Trophoblast cell (in vitro differentiated cells and primary cell): ENCODE data around the gene DDX19B.

Experiments
- DNase-seq, 2 donors: peaks; one replicate each; pipeline ENCODE4 v3.0.0-alpha.2; 2016
- H2AFZ ChIP-seq: 2 replicates; pipeline ENCODE4 v1.6.1; 2013; ENCODE audit warnings: low read length, moderate library complexity, mild to moderate bottlenecking; ENCODE audit not compliant: insufficient read depth, poor library complexity
- H2AK5ac ChIP-seq: 2 replicates; pipeline ENCODE4 v1.6.1; 2013; ENCODE audit warnings: mild to moderate bottlenecking, low read length
- H2BK120ac ChIP-seq: 2 replicates; pipeline ENCODE4 v1.6.1; 2013; ENCODE audit warnings: low read length, mild to moderate bottlenecking, moderate library complexity; ENCODE audit not compliant: insufficient read depth, poor library complexity
- H2BK12ac ChIP-seq: 2 replicates; pipeline ENCODE4 v1.6.1; 2013; ENCODE audit warnings: mild to moderate bottlenecking, low read length, moderate library complexity
- H2BK5ac ChIP-seq: 2 replicates; pipeline ENCODE4 v1.6.1; 2013; ENCODE audit warnings: low read length, low read depth, moderate library complexity, mild to moderate bottlenecking; ENCODE audit not compliant: poor library complexity
- H3K14ac ChIP-seq: 2 replicates; pipeline ENCODE4 v1.6.1; 2013; ENCODE audit warnings: mild to moderate bottlenecking, low read length
- H3K18ac ChIP-seq: 2 replicates; pipeline ENCODE4 v1.6.1; 2013; ENCODE audit warnings: mild to moderate bottlenecking, low read length
- H3K23ac ChIP-seq: 2 replicates; pipeline ENCODE4 v1.6.1; 2013; ENCODE audit warnings: low read length
- H3K27ac ChIP-seq: 2 replicates; pipeline ENCODE4 v1.5.1; 2013; ENCODE audit warnings: low read depth, mild to moderate bottlenecking, inconsistent platforms, low read length, moderate library complexity
- H3K27me3 ChIP-seq: 2 replicates; pipeline ENCODE4 v1.6.1; 2013; ENCODE audit warnings: inconsistent platforms, mild to moderate bottlenecking, low read length, moderate library complexity; ENCODE audit not compliant: insufficient read depth
- H3K36me3 ChIP-seq, 2 experiments: 1 replicate in 1 of 2; 2 replicates in 1 of 2; pipeline ENCODE4 v1.6.1; 2013; ENCODE audit warnings: low read length in 2 of 2, mild to moderate bottlenecking in 2 of 2, moderate library complexity in 1 of 2; ENCODE audit not compliant: insufficient read depth in 2 of 2, control insufficient read depth in 1 of 2
- H3K4ac ChIP-seq: 2 replicates; pipeline ENCODE4 v1.6.1; 2013; ENCODE audit warnings: low read depth, mild to moderate bottlenecking, low read length, moderate library complexity
- H3K4me1 ChIP-seq, 2 experiments: 1 replicate in 1 of 2; 2 replicates in 1 of 2; pipeline ENCODE4 v1.6.1; 2013; ENCODE audit warnings: low read length in 2 of 2, mild to moderate bottlenecking in 2 of 2, moderate library complexity in 1 of 2; ENCODE audit not compliant: insufficient read depth in 2 of 2, control insufficient read depth in 1 of 2
- H3K4me2 ChIP-seq: 2 replicates; pipeline ENCODE4 v1.6.1; 2013; ENCODE audit warnings: inconsistent platforms, mild to moderate bottlenecking, low read length, moderate library complexity
- H3K4me3 ChIP-seq: 2 replicates; pipeline ENCODE4 v1.5.1; 2013; ENCODE audit warnings: mild to moderate bottlenecking, low read depth, low read length, inconsistent platforms
- H3K79me1 ChIP-seq: one replicate; pipeline ENCODE4 v1.6.1; 2013; ENCODE audit warnings: low read length
- H3K79me2 ChIP-seq: 2 replicates; pipeline ENCODE4 v1.6.1; 2013; ENCODE audit warnings: low read length, mild to moderate bottlenecking; ENCODE audit not compliant: control insufficient read depth, insufficient read depth, poor library complexity
- H3K9ac ChIP-seq: 2 replicates; pipeline ENCODE4 v1.6.1; 2013; ENCODE audit warnings: mild to moderate bottlenecking, low read length
- H3K9me3 ChIP-seq: 2 replicates; pipeline ENCODE4 v1.6.1; 2013; ENCODE audit warnings: low read depth, mild to moderate bottlenecking, control low read depth, inconsistent platforms, low read length; ENCODE audit not compliant: insufficient read depth
- H4K12ac ChIP-seq: 2 replicates; pipeline ENCODE4 v1.6.1; 2013; ENCODE audit warnings: low read depth, mild to moderate bottlenecking, low read length, moderate library complexity
- H4K8ac ChIP-seq: 2 replicates; pipeline ENCODE4 v1.6.1; 2013; ENCODE audit warnings: low read depth, mild to moderate bottlenecking, low read length, moderate library complexity
- H4K91ac ChIP-seq: one replicate; pipeline ENCODE4 v1.6.1; 2013; ENCODE audit warnings: low read depth, mild to moderate bottlenecking, low read length, moderate library complexity
- WGBS: extraction: QIAGEN DNeasy Blood & Tissue Kit; methylation state at CpG from one replicate; pipeline ENCODE4 v1.1.7; 2013; ENCODE audit warnings: missing lambda C conversion rate; ENCODE audit not compliant: insufficient read length, insufficient coverage; ENCODE audit errors: extremely low coverage; 5-methylcytosine and 5-hydroxymethylcytosine counted together

The DDX19B gene

DNA sequence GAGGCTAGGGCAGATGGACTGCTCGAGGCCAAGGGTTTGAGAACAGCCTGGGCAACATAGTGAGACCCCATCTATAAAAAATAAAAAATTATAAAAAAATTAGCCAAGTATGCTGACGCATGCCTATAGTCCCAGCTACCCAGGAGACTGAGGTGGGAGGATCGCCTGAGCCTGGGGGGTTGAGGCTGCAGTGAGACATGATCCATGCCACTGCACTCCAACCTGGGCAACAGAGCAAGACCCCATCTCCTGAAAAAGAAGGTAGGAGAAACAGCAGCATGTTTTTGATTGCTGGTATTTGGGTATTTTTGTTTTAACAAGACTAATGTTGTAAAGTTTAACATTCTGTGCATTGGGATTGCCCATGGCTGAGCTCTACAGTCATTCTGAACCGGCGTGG is 38.8 kb downstream of the DDX19B start:
- Histone ChIP-seq H3K9me3 (no peaks in the 10 kb centered on the region), H2AK5ac (no peak overlapping the region), H2AFZ (no peak overlapping the region)

DNA sequence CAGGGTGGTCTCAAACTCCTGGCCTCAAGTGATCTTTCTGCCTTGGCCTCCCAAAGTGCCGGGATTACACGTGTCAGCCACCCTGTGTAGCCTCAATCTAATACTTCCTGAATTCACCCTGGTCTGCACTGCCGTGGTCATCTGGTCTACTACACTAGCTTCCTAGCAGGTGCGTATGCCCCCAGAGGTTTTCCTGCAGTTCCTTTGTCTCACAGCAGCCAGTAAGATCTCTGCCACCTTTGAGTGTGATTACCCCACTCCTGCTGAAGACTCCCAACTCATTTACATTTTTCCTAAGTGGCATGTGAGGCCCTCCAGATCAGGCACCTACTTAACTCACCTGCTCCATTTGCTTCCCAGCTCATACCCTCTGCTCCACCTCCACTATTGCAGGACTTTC is 42.6 kb downstream of the DDX19B start:
- Histone ChIP-seq H3K18ac (no peak overlapping the region), H3K27me3 (no peaks in the 10 kb centered on the region), H2BK120ac (no peak overlapping the region), H2AK5ac (no peak overlapping the region), H3K9ac (no peak overlapping the region), H3K4me1 (peaks cover 0 to 3% of the 10 kb centered on the region in 2 experiments), H3K14ac (no peak overlapping the region), H4K91ac (no peak overlapping the region), H3K36me3 (no peaks in the 10 kb centered on the region), H3K23ac (no peak overlapping the region), H2AFZ (no peak overlapping the region), H4K12ac (no peak overlapping the region), H2BK5ac (no peak overlapping the region), H3K79me1 (no peaks in the 10 kb centered on the region), H3K4me2 (no peak overlapping the region), H3K27ac (no peak overlapping the region), H3K4me3 (no peak overlapping the region), H2BK12ac (no peak overlapping the region), H3K4ac (no peak overlapping the region), H3K9me3 (no peaks in the 10 kb centered on the region), H3K79me2 (no peaks in the 10 kb centered on the region), H4K8ac (no peak overlapping the region)
- no peak for DNase-seq
- no CpG with 5 or more reads among the region's 4 CpGs for WGBS

More for the DNA sequence above, 38.8 kb downstream of the DDX19B start:
- Histone ChIP-seq H3K14ac (no peak overlapping the region), H3K4me2 (no peak overlapping the region), H3K4ac (no peak overlapping the region), H3K36me3 (peaks cover 18 to 20% of the 10 kb centered on the region in 2 experiments), H3K79me2 (no peaks in the 10 kb centered on the region), H3K79me1 (no peaks in the 10 kb centered on the region), H3K23ac (no peak overlapping the region), H2BK12ac (no peak overlapping the region), H4K8ac (no peak overlapping the region), H2BK5ac (no peak overlapping the region), H3K27me3 (no peaks in the 10 kb centered on the region), H3K27ac (no peak overlapping the region), H2BK120ac (no peak overlapping the region), H3K9ac (no peak overlapping the region), H3K4me1 (no peaks in the 10 kb centered on the region), H4K12ac (no peak overlapping the region), H4K91ac (no peak overlapping the region), H3K4me3 (no peak overlapping the region), H3K18ac (no peak overlapping the region)
- DNase-seq, result no peak
- WGBS, result no CpG with 5 or more reads among the region's 5 CpGs

DNA sequence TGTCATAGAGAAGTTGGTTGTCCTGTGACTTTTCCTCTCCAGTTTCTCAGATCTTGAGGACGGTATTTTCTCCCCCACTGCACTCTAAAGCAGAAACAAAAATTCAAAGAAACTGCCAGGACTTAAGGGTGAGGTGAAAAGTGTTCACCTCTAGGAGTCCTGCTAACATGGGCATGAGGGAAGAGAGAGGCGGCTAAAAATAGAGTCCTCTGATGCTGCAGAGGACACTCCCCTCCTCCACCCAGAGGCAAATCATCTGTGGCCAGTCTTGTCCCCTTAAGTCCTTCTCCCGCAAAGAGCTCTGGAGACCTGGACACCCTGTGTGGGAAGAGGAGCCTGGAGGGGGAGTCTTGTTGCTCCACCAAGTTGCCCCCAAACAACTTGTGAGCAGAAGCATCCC is 43.0 kb downstream of the DDX19B start:
- Histone ChIP-seq H3K79me2 (peaks cover 3% of the 10 kb centered on the region), H3K4me3 (no peak overlapping the region), H3K23ac (no peak overlapping the region), H2AK5ac (no peak overlapping the region), H4K12ac (no peak overlapping the region), H3K27ac (no peak overlapping the region), H2BK12ac (no peak overlapping the region), H2AFZ (no peak overlapping the region), H3K4ac (no peak overlapping the region), H2BK120ac (no peak overlapping the region), H3K9ac (no peak overlapping the region), H3K36me3 (no peaks in the 10 kb centered on the region), H2BK5ac (no peak overlapping the region), H4K91ac (no peak overlapping the region), H4K8ac (no peak overlapping the region), H3K27me3 (no peaks in the 10 kb centered on the region), H3K18ac (no peak overlapping the region), H3K14ac (no peak overlapping the region), H3K9me3 (no peaks in the 10 kb centered on the region), H3K4me2 (no peak overlapping the region), H3K4me1 (peaks cover 0 to 3% of the 10 kb centered on the region in 2 experiments), H3K79me1 (peaks cover 3% of the 10 kb centered on the region)
- DNase-seq, result no peak
- WGBS, result no CpG with 5 or more reads among the region's 3 CpGs

DNA sequence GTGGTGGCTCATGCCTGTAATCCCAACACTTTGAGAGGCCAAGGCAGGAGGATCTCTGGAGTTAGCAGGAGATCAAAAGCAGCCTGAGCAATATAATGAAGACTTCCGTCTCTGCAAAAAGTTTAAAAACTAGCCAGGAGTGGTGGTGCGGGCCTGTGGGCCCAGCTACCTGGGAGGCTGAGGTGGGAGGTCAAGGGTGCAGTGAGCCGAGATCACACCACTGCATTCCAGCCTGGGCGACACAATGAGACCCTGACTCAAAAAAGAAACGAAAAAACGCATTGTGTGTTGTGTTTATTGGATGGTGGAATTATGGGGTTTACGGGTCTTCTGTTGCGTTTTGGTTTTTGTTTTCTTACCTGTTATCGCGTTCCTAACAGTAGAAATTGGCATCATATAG is 46.9 kb downstream of the DDX19B start:
- WGBS, result no CpG with 5 or more reads among the region's 10 CpGs
- no peaks in the 10 kb centered on the region for H3K27me3 ChIP-seq
- peak overlapping the region; percentile 26 for H4K12ac ChIP-seq
- H3K9ac ChIP-seq, result no peak overlapping the region
- H2AK5ac ChIP-seq, result peak overlapping the region; percentile 68
- no peak overlapping the region for H3K18ac ChIP-seq
- no peak overlapping the region for H2BK5ac ChIP-seq
- peaks cover 1% of the 10 kb centered on the region for H3K9me3 ChIP-seq
- no peak overlapping the region for H2BK12ac ChIP-seq
- no peak overlapping the region for H3K4ac ChIP-seq
- H3K14ac ChIP-seq, result no peak overlapping the region
- peaks cover 3% of the 10 kb centered on the region for H3K79me1 ChIP-seq
- no peak overlapping the region for H2BK120ac ChIP-seq
- peaks cover 3% of the 10 kb centered on the region for H3K79me2 ChIP-seq
- H3K4me2 ChIP-seq, result peak overlapping the region; percentile 51
- H2AFZ ChIP-seq, result peak overlapping the region; percentile 37
- H3K23ac ChIP-seq, result no peak overlapping the region
- H3K4me1 ChIP-seq, result peaks cover 0 to 3% of the 10 kb centered on the region in 2 experiments
- H4K91ac ChIP-seq, result no peak overlapping the region
- peaks cover 0 to 3% of the 10 kb centered on the region in 2 experiments for H3K36me3 ChIP-seq
- no peak overlapping the region for H3K4me3 ChIP-seq
- no peak for DNase-seq
- no peak overlapping the region for H3K27ac ChIP-seq
- peak overlapping the region; percentile 90 for H4K8ac ChIP-seq
